ENCODE measurements around the gene PPP1R16B. TPM values are rescaled to one million over a fixed set of nuclear protein-coding genes. Genes with fewer than 3 reads are reported as not detected.
"Not testable (repeated sequence)": the region's sequence is repeated elsewhere in the genome, so short reads cannot be mapped to it uniquely, and the experiment has no call there.

The PPP1R16B gene
- polyA plus RNA-seq, 1 donor: 4.8 TPM

GRCh38 chr20:38791940-38792339 lies 13.6 kb upstream of the PPP1R16B start:
- no peak for DNase-seq (ENCODE audit: low read depth)

GRCh38 chr20:38794057-38794456 lies 11.4 kb upstream of the PPP1R16B start:
- DNase-seq (ENCODE audit: low read depth): not testable (repeated sequence)

GRCh38 chr20:38798266-38798665 lies 7.2 kb upstream of the PPP1R16B start:
- no peak for DNase-seq (ENCODE audit: low read depth)

GRCh38 chr20:38799203-38799602 lies 6.3 kb upstream of the PPP1R16B start:
- no peak for DNase-seq (ENCODE audit: low read depth)

- DNase-seq (ENCODE audit: low read depth): no peak
Measured at GRCh38 chr20:38800882-38801281, 4.6 kb upstream of the PPP1R16B start.

- DNase-seq (ENCODE audit: low read depth): no peak
Measured at GRCh38 chr20:38804221-38804620, 1.3 kb upstream of the PPP1R16B start.

GRCh38 chr20:38804682-38805501 lies 605 bp upstream of the PPP1R16B start:
- DNase-seq (ENCODE audit: low read depth): no peak

GRCh38 chr20:38805958-38806854 lies 709 bp downstream of the PPP1R16B start:
- DNase-seq (ENCODE audit: low read depth): no peak

- DNase-seq (ENCODE audit: low read depth): no peak
Measured at GRCh38 chr20:38806855-38807655, 1.6 kb downstream of the PPP1R16B start.

GRCh38 chr20:38809942-38810341 lies 4.4 kb downstream of the PPP1R16B start:
- DNase-seq (ENCODE audit: low read depth): no peak

GRCh38 chr20:38810926-38811630 lies 5.6 kb downstream of the PPP1R16B start:
- DNase-seq (ENCODE audit: low read depth): no peak

GRCh38 chr20:38811769-38812168 lies 6.3 kb downstream of the PPP1R16B start:
- no peak for DNase-seq (ENCODE audit: low read depth)

GRCh38 chr20:38812182-38812581 lies 6.7 kb downstream of the PPP1R16B start:
- DNase-seq (ENCODE audit: low read depth): no peak

GRCh38 chr20:38812709-38813573 lies 7.4 kb downstream of the PPP1R16B start:
- DNase-seq (ENCODE audit: low read depth): no peak

GRCh38 chr20:38813574-38813962 lies 8.1 kb downstream of the PPP1R16B start:
- not testable (repeated sequence) for DNase-seq (ENCODE audit: low read depth)

GRCh38 chr20:38815446-38815845 lies 9.9 kb downstream of the PPP1R16B start:
- no peak for DNase-seq (ENCODE audit: low read depth)

GRCh38 chr20:38818113-38819065 lies 12.9 kb downstream of the PPP1R16B start:
- no peak for DNase-seq (ENCODE audit: low read depth)

GRCh38 chr20:38825571-38825900 lies 20.0 kb downstream of the PPP1R16B start:
- DNase-seq (ENCODE audit: low read depth): no peak
